BE2C (cell line): ENCODE measurements around the gene PLEKHG2.

Experiments
- DNase-seq: peaks from one replicate; pipeline ENCODE4 v3.0.0-alpha.2; 2020
- H3K27me3 ChIP-seq: fragments of 250-450 bp; sonication (Bioruptor Pico); 2 replicates; pipeline ENCODE4 v1.5.1; 2020; ENCODE audit warnings: mild to moderate bottlenecking
- H3K36me3 ChIP-seq: fragments of 250-450 bp; sonication (Bioruptor Pico); 2 replicates; pipeline ENCODE4 v1.5.1; 2020; ENCODE audit warnings: mild to moderate bottlenecking
- H3K4me1 ChIP-seq: fragments of 250-450 bp; sonication (Bioruptor Pico); 2 replicates; pipeline ENCODE4 v1.5.1; 2020
- H3K4me3 ChIP-seq: 2 replicates; pipeline ENCODE4 v1.5.1; 2011; ENCODE audit warnings: low read depth, low read length
- H3K9me3 ChIP-seq: fragments of 250-450 bp; sonication (Bioruptor Pico); 2 replicates; pipeline ENCODE4 v1.5.1; 2020
- CTCF ChIP-seq: IDR thresholded peaks from 2 replicates; pipeline ENCODE4 v1.5.1; 2012; ENCODE audit warnings: mild to moderate bottlenecking, low read depth, low read length

The PLEKHG2 gene

GRCh38 chr19:39425744-39426143, 13.3 kb downstream of the PLEKHG2 start:
- H3K36me3 ChIP-seq, result peaks cover 19% of the 10 kb centered on the region
- no peak overlapping the region for H3K4me3 ChIP-seq
- H3K27me3 ChIP-seq, result no peaks in the 10 kb centered on the region
- DNase-seq, result no peak
- no peak for TF ChIP-seq CTCF
- no peaks in the 10 kb centered on the region for H3K9me3 ChIP-seq
- no peaks in the 10 kb centered on the region for H3K4me1 ChIP-seq

DNA sequence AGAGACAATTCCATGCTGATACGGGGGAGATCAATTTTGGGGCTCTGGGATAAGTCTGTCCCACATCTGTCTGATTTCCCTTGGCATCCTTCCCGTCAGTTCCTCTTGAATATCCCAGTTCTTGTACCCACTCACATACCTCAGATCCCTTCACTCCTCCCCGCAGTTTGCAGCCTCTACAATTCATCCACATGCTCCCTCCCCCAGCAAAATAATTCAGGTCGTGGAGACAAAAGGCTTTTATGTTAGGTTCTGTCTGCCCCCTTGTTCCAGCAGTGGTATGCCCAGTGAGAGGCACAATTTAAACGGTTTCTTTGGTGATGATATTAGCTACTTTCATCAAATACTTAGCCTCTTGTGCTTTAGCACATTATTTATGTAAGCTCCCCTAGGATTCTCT, 13.7 kb downstream of the PLEKHG2 start:
- no peaks in the 10 kb centered on the region for H3K4me1 ChIP-seq
- no peak overlapping the region for H3K4me3 ChIP-seq
- no peaks in the 10 kb centered on the region for H3K27me3 ChIP-seq
- H3K36me3 ChIP-seq, result peaks cover 19% of the 10 kb centered on the region
- H3K9me3 ChIP-seq, result no peaks in the 10 kb centered on the region
- no peak for TF ChIP-seq CTCF
- no peak for DNase-seq

GRCh38 chr19:39427707-39428106, 15.2 kb downstream of the PLEKHG2 start:
- Histone ChIP-seq H3K36me3 (peaks cover 22% of the 10 kb centered on the region), H3K4me3 (no peak overlapping the region), H3K9me3 (no peaks in the 10 kb centered on the region), H3K27me3 (no peaks in the 10 kb centered on the region), H3K4me1 (no peaks in the 10 kb centered on the region)
- DNase-seq, result no peak
- TF ChIP-seq CTCF, result no peak

- Histone ChIP-seq H3K36me3 (peaks cover 28% of the 10 kb centered on the region), H3K4me3 (no peak overlapping the region), H3K4me1 (no peaks in the 10 kb centered on the region), H3K9me3 (no peaks in the 10 kb centered on the region), H3K27me3 (no peaks in the 10 kb centered on the region)
- no peak for DNase-seq
- TF ChIP-seq CTCF, result no peak
These were observed 16.0 kb downstream of the PLEKHG2 start for GRCh38 chr19:39428283-39429112.

DNA sequence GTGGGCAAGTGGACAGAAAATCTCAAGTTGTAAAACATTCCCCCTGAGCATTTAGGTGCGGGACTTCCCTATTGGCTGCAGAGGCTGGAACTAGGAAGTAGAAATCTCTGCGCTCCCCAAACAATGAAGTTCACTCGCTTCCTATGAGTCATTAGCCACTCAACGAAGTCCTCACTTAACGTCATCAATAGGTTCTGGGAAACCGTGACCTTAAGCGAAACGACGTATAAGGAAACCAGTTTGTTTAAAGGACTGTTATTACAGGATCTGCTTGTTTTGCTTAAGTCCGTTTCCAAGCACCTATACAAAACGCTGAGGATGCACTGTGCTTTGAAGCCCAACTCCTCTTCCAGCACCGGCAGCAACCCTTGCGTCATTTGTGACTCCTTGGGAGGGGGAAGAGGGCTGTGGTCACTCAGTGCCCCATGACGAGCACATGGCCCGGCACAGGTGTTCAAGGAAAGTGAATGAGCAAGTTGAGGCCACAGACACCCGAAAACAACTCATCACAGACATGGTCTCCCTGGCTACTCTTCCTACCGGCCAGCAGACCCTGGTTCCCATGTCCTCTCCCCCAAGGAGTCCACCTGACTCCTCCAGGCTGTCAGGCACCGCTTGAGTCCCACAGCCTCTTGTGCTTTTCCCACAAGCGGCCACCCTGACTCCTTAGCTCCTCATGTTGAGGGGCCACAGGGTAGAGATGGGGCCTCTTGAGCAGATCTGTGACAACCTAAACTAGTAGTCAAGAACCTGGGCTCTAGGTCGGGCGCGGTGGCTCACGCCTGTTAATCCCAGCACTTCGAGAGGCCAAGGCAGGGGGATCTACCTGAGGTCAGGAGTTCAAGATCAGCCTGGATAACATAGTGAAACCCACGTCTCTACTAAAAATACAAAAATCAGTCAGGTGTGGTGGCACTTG, 18.5 kb downstream of the PLEKHG2 start:
- no peak for DNase-seq
- H3K27me3 ChIP-seq, result no peaks in the 10 kb centered on the region
- H3K4me1 ChIP-seq, result peaks cover 3% of the 10 kb centered on the region; the same call in 1 of the 2 replicates
- H3K36me3 ChIP-seq, result peaks cover 38% of the 10 kb centered on the region
- H3K9me3 ChIP-seq, result no peaks in the 10 kb centered on the region
- TF ChIP-seq CTCF, result no peak
- no peak overlapping the region for H3K4me3 ChIP-seq
